ENCODE data around the gene CDK5R1. TPM values are rescaled to one million over a fixed set of nuclear protein-coding genes. Genes with fewer than 3 reads are reported as not detected.
A peak's percentile ranks its signal among the peaks of the same experiment; 100 is the strongest.

Gene CDK5R1
- total RNA-seq, 1 donor from 2014 or later, result 2.6 TPM

GRCh38 chr17:32471652-32472051 is 15.1 kb upstream of the CDK5R1 start:
- no peak for DNase-seq (ENCODE audit: low read depth)

GRCh38 chr17:32475258-32475657 is 11.5 kb upstream of the CDK5R1 start:
- no peak for DNase-seq (ENCODE audit: low read depth)

DNA sequence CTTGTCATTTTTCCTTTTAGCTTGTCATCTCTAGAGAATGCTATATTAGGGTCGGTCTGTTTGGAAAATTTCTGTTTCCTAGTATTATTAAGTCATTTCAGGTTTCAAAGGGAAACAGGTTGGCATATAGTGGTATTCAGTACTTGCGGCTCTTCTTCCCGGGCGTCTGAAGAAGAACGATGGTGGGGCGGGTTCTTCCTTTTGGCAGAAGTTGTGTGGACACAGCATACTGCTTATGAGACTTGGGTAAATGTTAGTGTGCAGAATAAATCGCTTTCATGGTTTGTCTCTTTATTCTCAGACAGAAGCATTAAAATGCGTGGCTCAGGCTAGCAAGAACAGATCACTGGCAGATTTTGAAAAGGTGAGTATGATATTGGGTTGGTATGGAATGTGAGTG is 9.6 kb upstream of the CDK5R1 start:
- DNase-seq (ENCODE audit: low read depth), result no peak

GRCh38 chr17:32479074-32479617 is 7.6 kb upstream of the CDK5R1 start:
- DNase-seq (ENCODE audit: low read depth), result no peak

GRCh38 chr17:32481193-32481592 is 5.6 kb upstream of the CDK5R1 start:
- DNase-seq (ENCODE audit: low read depth), result no peak

GRCh38 chr17:32482568-32483320 is 4.0 kb upstream of the CDK5R1 start:
- DNase-seq (ENCODE audit: low read depth), result no peak

- peak; percentile 60 for DNase-seq (ENCODE audit: low read depth)
These were observed 3.3 kb upstream of the CDK5R1 start for GRCh38 chr17:32483451-32484019.

DNA sequence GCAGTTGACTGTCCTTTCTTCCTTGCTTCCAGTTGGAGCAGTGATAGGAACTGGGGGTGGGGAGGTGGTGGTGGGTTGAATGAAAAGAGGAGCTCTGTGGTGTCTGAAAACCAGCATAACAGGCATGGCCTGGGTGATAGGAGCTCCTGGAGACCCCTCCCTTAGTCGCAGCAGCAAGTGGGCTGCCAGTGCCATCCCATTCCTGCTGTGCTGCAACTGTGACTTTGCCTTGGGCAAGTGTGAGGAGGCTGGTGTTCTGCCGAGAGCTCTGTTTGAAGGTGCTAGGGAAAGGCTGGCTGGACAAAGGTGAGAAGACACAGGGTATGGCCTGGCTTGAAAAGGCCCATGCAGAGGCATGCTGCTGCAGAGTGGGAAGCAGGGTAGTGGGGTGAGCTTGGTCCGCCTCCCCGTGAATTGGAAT is 2.7 kb upstream of the CDK5R1 start:
- no peak for DNase-seq (ENCODE audit: low read depth)

- DNase-seq (ENCODE audit: low read depth), result no peak
These were observed 2.2 kb upstream of the CDK5R1 start for GRCh38 chr17:32484628-32485027.

GRCh38 chr17:32485261-32486110 is 1.3 kb upstream of the CDK5R1 start:
- DNase-seq (ENCODE audit: low read depth), result no peak

DNA sequence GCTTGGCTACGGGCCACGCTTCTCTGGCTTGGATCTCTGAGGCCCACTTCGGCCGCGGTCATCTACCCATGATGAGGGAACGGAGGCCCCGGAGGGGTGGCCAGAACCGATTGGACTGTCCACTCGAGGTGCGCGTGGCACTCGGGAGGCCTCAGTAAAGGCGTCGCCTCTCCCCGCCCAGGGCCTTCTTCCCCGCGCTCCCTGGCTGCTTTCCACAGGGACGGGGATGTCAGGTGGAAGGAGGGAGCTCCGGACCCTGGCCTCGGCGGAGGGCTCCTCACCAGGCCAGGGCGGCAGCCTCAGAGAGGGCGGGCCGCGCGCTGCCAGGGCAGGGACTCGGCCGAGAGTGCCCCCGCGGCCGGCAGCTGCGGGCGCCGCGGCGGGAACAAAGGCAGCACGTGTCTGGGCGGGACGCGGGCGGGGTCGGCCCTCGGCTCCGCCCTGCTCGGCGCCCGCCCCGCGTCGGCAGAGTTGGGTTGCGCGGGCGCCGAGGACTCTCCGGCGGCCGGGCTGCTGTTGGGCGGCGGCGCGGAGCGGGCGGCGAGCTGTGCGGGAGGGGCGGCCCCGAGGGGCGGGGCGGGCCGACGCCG is 587 bp upstream of the CDK5R1 start:
- no peak for DNase-seq (ENCODE audit: low read depth)

DNA sequence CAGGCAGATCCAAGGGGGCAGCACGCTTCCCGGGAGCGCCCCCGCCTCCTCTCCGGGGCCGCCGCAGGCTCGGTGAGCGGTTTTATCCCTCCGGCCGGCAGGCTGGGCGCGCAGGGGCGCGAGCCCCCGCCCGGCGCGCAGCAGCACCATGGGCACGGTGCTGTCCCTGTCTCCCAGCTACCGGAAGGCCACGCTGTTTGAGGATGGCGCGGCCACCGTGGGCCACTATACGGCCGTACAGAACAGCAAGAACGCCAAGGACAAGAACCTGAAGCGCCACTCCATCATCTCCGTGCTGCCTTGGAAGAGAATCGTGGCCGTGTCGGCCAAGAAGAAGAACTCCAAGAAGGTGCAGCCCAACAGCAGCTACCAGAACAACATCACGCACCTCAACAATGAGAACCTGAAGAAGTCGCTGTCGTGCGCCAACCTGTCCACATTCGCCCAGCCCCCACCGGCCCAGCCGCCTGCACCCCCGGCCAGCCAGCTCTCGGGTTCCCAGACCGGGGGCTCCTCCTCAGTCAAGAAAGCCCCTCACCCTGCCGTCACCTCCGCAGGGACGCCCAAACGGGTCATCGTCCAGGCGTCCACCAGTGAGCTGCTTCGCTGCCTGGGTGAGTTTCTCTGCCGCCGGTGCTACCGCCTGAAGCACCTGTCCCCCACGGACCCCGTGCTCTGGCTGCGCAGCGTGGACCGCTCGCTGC is 832 bp downstream of the CDK5R1 start:
- no peak for DNase-seq (ENCODE audit: low read depth)

GRCh38 chr17:32488177-32488542 is 1.4 kb downstream of the CDK5R1 start:
- DNase-seq (ENCODE audit: low read depth), result no peak

GRCh38 chr17:32488604-32489180 is 1.9 kb downstream of the CDK5R1 start:
- DNase-seq (ENCODE audit: low read depth), result no peak

DNA sequence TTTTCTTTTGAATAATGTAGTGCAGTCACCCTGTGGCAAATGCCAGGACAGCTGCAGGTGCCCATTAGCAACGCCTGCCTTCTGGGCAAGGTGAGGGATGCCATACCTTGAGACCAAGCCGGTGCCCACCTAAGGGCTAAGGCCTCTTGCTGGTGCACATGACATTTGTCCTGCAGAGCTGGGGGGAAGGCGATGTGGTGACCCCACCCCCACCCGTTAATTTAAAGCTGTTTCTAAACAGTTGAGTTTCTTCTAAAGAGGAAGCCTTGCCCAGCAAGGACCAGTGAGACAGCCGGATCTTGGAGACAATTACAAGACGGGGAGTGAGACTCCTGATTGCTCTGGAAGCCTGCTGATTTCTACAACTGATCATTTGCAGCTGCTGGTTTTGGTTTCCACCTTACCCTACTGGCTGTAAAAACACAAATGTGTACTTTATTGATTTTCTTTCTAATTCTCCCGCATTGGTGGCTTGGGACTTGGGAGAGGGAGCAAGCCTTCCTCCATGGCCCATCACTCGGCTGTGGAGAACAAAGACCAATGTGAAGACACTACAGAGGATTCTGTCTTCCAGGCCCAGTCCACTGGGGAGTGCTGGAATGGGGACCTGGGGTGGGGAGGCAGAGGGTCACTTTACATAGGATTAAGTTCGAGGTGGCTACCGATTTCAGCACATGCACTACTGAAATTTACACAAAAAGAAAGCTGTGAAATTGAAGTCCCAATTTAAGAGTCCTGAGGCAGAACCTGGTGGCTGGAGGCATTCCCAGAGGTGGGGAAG is 2.7 kb downstream of the CDK5R1 start:
- no peak for DNase-seq (ENCODE audit: low read depth)

GRCh38 chr17:32490101-32490482 is 3.3 kb downstream of the CDK5R1 start:
- DNase-seq (ENCODE audit: low read depth), result no peak

DNA sequence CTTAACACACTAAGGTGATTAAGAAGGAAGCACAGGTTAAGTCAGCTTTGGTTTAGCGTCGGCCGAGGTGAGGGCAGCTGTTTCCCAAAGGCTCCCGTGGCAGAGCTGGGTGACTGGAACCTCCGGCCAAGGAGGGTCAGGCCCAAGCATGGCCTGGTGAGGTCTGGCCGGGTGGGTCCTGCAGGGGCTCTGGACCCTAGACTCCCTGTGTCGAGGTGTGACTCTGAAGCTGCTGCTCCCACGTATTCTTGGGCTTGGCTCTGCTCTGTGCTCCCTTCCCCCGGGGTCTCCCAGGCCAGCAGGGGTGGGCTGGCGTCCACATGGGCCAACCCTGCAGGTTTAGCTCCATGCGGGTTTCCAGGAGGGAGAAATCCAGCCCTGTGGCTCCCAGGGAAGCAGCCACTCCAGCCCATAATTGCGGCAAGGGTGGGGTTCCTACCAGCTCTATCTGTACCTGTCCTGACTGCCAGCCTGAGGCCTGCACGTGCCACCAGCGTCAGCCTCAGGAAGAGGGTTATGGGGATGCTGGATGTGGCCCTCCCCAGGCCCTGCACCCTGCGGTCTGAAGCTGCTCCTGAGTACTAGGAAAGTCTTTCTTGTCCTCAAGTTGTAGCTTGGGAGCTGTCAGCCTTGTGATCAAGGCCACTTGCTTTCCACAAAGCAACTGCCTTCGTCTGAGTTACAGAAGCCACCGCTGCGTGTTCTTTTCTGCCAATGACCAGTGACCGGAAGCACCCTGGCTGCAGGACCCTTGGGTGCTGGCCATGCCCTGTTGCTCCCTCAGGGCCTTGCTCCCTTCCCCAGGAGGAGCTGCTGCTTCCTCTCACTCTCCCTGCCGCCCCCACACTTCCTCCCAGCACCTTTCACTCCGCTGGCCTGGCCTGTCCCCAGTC is 4.8 kb downstream of the CDK5R1 start:
- DNase-seq (ENCODE audit: low read depth), result no peak

- DNase-seq (ENCODE audit: low read depth), result no peak
These were observed 5.4 kb downstream of the CDK5R1 start for GRCh38 chr17:32492264-32492589.

DNA sequence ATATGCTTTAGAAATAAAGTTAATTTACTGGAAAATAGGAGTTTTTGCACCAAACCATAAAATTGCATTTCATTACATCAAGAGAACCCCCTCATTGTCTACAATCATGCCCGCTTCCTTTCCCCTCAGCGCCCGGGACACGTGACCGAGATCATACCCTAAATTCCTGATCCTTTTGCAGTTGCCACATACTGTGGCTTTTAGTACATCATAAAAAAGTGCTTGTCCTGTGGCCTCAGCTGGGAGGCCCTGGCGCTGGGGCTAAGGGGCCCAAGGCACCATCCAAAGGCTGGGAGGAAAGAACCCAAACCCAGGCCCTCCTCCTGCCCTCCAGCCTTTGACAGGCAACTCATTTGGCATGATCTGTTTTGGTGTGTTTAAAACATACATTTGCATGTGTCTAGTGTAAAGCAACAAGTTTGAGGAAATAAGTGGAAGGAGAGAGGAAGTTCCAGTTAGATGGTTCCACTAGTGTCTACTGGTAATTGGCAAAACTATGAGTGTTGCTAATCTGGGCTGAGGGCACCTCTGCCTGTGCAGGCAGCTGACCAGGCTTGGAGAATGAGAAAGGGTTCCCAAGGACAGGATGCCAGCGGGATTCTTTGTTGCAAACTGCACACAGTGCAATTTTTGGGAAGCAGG is 6.0 kb downstream of the CDK5R1 start:
- no peak for DNase-seq (ENCODE audit: low read depth)

All from renal cortical epithelial cell (primary cell).